HG02763 (cell line): ENCODE results near the gene KIRREL3.

Source experiments
- ATAC-seq: cut with Tn5 transposase; IDR thresholded peaks from one replicate; pipeline ENCODE4 v1.9.1; 2021; ENCODE audit warnings: mild to moderate bottlenecking, moderate library complexity; ENCODE audit not compliant: unreplicated experiment

Gene KIRREL3

DNA sequence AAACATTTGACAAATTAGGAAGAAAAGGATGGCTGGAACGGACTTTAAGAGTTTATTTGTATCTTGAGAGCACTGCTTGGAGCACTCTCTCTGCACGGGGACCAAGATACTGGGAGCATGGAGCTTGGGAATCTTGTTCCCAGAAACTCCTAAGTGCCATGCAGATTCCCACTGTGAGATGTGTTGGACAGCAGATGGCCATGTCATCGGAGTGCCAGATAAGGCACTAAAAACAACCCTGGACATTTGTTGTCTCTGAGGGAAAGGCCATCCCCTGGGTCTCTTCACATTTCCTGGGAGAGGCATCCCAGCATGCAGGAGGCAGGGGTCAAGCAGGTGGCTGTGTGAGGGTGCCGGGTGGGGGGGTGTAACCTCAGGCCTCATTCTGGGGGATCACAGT is 2.9 kb downstream of the KIRREL3 start:
- ATAC-seq: no peak

DNA sequence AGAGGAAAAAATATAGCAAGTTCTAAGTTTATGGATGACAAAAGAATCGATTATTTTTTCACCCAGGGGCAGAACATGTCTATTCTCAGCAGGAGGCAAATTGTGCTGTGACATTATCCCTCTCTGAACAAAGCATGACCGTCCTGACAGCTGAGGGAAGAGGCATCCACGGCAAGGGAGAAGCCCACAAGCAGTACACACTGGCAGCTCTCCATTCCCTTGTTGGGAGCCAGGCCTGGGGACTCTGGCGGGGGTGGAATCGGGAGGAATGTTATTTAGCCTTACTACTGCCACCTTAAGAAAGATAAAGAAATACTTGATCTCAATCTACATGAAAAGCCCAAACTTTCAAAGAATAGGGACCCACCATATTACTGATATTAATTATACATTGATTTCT is 3.4 kb downstream of the KIRREL3 start:
- ATAC-seq: no peak

DNA sequence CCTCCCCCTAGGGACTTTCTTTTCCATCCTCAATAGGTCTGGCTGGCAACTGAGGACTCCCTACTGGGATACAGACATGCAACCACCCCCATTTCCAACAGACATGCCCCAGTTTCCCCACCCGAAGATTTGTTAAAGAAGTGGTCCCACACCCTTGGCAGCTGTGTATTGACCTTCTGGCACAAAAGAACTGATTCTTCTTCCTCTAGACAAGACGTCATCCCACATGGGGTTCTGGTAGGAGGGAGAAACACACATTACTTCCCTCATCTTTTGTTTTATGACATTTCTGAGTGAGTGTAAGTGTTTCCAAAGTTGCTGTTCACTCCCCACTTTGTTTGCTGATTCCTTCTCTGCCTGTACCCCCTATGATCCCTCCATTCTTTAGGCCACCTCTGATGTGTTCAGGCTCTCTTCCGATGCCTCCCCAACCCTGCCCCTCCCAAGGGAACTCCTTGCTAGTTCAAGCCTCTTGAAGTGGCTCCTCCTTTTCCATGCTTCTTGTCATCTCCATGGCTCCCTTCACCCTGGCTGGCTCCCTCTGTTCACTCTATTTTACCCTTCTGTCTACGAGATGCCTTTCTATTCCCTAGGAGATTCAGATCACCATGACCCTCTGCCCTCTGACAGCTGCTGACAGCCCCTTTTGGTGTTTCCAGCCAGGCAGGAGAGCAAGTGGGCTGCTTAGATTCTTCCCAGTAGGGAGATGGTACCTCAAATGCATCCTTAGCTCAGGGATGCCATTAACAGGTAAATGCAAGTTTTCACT is 4.3 kb downstream of the KIRREL3 start:
- no peak for ATAC-seq

- no peak for ATAC-seq
Observed at GRCh38 chr11:126993599-126993998, 7.0 kb downstream of the KIRREL3 start.

DNA sequence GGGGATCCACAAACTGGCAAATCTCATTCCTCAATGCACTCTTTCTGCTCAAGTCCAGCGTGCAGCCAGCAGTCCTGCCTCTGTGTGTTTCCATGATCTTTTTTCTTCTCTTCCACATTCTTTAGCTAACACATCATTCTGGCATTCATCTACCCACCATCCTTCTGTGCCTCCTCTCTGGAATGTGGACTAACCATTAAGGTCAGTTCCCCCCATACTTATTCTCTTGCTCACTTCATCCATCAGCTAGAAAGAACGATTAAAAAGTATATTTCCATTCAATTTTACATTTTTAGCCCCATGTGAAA is 7.8 kb downstream of the KIRREL3 start:
- ATAC-seq: no peak

GRCh38 chr11:126992065-126992803 is 8.3 kb downstream of the KIRREL3 start:
- no peak for ATAC-seq

DNA sequence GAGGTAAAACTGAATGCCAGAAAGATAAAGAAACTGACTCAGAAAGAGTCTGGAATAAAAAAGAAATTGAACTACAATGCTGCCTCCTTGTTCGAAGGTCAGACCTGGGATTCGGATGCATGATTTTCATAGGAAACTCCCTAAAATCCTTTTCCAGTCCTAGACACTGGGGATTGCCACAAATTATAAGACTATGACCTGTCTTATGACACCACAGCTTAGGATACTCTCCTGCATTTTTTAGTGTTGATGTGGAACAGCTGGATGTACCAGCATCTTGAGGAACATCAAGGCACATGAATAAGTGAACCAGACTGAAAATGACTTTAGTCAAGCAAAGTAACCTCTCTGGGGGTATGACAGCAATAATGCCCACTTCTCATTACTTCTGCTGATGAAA is 9.0 kb downstream of the KIRREL3 start:
- no peak for ATAC-seq

DNA sequence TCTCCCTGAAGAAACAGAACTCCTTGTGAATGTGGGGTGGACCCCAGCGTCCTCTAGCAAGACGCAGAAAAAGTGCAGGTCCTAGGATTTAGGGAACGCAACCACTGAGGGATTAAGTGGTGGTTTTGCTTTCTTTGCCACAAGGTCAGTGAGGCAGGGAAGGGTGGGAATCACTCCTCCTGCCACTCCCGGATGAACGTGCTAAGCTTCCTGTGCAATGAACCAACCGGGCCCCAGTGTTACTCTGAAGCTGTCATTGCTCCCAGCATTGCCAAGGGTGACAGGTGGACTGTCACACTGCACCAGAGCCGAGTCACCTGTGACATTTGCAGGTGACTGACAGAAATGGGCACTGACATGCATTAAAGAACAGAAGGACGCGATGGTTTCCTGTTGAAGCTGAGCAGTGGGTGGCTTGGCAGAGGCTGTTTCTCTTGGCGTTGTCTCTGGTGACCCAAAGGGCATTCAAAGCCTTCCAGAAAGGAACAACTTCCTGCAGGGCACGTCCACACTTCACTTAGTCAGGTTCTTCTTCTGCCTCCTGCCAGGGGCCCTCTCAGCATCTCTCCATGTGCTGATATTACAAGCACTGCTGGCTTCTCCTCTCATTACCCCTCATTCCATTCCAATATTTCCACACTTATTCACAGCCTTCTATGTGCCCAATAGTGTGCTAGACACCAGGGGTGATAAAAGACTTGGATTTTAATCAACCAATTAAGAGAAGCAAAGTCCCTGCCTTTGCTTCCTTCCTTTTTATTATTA is 9.7 kb downstream of the KIRREL3 start:
- no peak for ATAC-seq

DNA sequence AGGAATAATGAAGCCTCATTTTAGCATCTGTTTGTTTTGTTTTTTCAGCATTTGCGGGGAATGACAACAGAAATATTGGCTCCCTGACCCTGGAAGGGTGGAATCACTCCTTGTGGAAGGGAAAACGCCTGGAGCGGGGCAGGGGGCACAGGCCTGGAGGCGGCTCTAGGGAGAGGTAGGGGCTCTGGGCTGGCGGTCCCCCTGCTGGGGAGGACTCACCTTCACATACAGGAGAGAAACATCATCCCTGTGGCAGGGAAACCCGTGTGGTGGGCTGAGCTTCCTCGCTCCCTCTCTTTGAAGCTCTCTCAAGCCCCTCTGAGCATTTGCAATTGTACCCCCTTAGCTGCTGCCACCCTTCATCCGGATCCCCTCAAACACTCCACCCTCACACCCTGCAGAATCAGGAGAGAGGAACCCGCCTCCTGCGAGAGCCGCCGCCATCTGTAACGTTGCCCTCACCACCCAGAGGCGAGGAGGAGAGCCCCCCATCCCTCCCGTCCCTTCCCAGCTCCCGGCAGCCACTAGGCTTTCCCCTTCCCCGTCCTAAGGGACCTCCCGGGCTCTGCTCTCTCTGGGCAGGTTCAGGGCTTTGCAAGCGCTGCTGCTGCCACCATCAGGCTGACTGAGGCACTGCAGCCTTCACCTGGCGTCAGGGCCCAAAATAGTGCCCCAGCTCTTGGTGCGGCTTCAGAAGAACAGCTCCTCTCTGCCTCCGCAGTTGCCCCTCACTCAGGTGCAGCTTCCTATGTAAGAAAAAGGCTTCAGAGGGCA is 10.4 kb downstream of the KIRREL3 start:
- no peak for ATAC-seq

DNA sequence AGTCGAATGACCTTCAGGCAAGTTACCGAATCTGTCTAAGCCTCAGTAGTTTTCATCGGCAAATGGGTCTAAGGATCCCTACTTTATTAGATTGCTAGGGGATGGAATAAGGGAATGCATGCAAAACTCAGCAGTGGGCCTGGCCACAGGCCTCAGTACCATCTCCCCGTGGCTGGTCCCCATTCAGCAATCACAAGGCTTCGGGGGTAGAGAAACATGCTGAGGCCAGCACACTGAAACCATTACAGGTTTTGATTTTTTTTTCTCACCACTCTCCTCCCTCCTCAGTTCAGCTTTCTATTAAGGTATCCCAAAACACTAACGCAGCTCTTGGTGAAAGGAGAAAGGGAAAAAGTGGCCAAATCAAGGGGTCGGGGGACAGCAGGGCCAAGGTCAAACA is 11.9 kb downstream of the KIRREL3 start:
- ATAC-seq: no peak

DNA sequence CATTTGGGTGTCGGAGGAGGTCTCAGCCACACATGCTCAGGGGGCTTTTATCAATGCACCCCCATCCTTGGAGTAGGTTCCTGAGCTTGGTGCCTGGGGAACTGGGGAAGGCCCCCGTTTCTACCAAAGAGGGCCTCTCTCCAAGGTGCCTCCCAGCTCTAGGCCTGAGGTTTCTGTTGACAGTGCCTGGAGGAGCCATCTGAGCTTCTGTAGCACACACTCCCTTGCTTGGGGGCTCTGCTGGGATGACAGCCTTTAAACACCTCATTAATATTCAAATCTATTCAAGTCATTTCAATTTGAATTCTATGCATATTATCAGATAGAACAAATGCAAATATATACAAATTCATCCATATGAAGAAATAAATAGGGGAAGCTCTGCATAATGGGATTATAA is 18.9 kb downstream of the KIRREL3 start:
- no peak for ATAC-seq

DNA sequence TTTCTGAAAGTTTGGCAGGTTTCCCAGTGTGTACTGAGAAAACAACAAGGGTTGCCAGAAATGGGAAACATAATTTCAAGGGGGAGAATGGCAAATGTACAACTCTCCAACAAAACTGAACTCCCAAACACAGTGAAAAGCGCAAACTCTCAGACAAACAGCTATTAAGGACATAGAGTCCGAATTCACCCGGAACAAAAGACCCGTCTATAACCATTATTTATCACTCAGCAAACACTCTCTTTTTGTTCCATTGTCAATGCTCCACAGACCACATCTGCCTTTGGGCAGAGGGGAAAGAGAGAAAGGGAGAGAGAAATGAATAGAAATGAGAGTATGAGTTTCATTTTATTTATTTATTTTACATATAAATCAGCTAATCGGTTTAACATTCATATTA is 21.7 kb downstream of the KIRREL3 start:
- no peak for ATAC-seq

- no peak for ATAC-seq
Observed at GRCh38 chr11:126978165-126978564, 22.4 kb downstream of the KIRREL3 start.

- ATAC-seq: no peak
Observed at GRCh38 chr11:126973051-126973450, 27.5 kb downstream of the KIRREL3 start.

GRCh38 chr11:126971305-126971704 is 29.3 kb downstream of the KIRREL3 start:
- no peak for ATAC-seq

DNA sequence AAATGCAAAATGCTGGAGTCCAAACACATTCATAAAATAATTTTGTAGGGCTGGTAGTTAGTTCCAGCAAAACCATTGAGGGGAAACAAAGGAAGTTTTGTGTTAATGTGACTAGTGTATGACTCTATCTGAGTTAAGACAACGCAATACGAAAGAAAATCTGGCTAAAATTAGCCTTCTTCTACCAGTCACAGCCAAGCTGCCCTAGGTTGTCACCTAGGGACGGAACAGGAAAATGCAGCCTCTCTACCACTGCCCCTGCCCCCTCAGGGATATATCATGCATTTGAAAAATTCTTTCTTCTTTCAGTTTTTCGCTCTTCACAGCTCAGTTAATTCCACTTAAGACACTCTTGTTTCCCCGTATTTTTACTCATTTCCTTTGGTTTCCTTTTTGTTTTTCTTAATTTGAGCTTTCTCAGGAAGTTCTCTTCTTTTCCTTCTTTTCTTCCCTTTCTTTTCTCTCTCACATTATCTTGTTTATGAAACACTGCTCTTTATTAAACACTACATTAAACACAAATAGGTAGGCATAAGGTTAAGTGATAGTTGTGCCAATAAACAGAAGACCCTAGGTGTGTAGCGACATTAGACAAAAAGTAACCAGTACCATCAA is 30.6 kb downstream of the KIRREL3 start:
- no peak for ATAC-seq

- ATAC-seq: no peak
Observed at GRCh38 chr11:126968915-126969314, 31.7 kb downstream of the KIRREL3 start.

DNA sequence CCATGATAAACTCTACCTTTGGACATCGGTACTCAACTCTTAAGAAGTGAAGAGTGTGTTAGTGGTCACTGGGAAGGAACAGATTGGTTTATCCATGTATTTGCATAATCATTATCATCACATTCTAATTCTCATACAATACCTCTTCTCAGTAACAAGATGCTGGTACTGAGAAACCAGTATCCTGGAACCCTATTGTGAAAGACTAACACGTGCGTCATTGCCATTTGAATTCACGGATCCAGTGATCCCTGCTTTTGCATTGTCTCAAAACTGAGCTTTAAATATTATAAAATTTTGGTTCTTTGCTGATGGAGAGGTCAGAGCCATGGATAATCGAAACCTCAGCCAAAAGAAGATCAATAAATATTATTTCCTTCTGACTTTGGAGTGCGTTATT is 35.2 kb downstream of the KIRREL3 start:
- ATAC-seq: no peak

- ATAC-seq: no peak
Observed at GRCh38 chr11:126963603-126964363, 36.8 kb downstream of the KIRREL3 start.

- ATAC-seq: no peak
Observed at GRCh38 chr11:126963115-126963514, 37.5 kb downstream of the KIRREL3 start.
